ENCODE results near the gene HMCES. TPM values are rescaled to one million over a fixed set of nuclear protein-coding genes. Genes with fewer than 3 reads are reported as not detected.

The HMCES gene
- polyA plus RNA-seq, 1 experiment, result 27.2 TPM

DNA sequence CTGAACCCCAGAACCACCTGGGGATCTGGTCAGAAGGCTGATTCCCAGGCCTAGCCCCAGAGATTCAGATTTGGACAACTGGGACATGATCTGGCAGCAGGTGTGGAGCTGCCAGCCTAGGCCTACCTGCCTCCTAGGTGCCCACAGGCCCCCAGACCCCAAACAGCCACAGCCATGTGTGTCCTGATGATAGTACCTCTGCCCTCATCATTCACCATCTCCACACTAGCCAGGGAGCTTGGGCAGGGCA, 34.7 kb downstream of the HMCES start:
- Histone ChIP-seq H3K27me3 (ENCODE audit: control insufficient read depth, insufficient read depth, low read length) (no peaks in the 10 kb centered on the region), H3K4me3 (ENCODE audit: low read depth, low read length) (no peak overlapping the region), H3K36me3 (ENCODE audit: control insufficient read depth, insufficient read depth, low read length) (no peaks in the 10 kb centered on the region)
- no peak for DNase-seq (ENCODE audit: low read depth)
- ChIA-PET CTCF (interaction anchor here (0.8 to 0.9 kb wide), 2 partner anchors 11 to 15 kb away, joined by 3 to 4 read pairs; no protein-coding TSS in a partner anchor), POLR2A (no interaction called here)
- TF ChIP-seq, protein P1, sequence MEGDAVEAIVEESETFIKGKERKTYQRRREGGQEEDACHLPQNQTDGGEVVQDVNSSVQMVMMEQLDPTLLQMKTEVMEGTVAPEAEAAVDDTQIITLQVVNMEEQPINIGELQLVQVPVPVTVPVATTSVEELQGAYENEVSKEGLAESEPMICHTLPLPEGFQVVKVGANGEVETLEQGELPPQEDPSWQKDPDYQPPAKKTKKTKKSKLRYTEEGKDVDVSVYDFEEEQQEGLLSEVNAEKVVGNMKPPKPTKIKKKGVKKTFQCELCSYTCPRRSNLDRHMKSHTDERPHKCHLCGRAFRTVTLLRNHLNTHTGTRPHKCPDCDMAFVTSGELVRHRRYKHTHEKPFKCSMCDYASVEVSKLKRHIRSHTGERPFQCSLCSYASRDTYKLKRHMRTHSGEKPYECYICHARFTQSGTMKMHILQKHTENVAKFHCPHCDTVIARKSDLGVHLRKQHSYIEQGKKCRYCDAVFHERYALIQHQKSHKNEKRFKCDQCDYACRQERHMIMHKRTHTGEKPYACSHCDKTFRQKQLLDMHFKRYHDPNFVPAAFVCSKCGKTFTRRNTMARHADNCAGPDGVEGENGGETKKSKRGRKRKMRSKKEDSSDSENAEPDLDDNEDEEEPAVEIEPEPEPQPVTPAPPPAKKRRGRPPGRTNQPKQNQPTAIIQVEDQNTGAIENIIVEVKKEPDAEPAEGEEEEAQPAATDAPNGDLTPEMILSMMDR (IDR thresholded peaks at IDR 0.05; ENCODE audit: insufficient read depth, low read depth, low read length), result no peak

DNA sequence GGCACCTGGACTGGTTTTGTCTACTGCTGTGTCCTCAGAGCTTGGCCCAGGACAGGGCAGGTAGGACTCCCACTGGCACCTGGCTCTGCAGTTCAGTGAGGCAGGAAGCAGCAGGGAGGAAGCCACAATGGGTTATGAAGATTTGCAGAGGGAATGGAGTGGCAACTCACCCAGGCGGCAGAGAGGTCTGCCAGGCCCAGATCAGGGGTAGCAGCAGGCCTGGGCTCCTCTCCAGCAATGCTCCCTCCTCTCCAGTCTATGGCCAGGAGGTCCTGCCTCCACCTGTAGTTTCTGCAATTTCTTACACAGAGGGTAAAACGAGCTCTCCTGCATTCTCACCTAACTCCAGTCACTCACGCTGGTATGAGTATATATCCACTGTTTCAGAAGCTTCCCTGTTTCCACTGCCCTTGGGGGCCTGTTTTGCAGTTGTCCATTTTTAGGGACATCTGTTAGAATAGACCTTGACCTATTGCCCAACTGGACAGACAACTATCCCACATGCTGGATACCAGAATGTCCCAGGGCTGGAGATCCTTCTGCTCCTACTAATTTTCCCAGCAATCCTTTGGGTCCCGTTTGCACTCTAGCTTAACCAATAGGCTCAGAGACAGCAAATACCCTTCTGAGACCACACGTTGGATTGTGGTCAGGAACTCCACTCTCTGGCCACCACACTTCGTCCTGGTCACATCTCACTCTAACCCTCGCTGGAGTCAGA, 35.2 kb downstream of the HMCES start:
- ChIA-PET CTCF (interaction anchor here (0.8 to 1.1 kb wide), 2 partner anchors 8 to 10 kb away, joined by 3 read pairs; no protein-coding TSS in a partner anchor), POLR2A (no interaction called here)
- Histone ChIP-seq H3K27me3 (ENCODE audit: control insufficient read depth, insufficient read depth, low read length) (no peaks in the 10 kb centered on the region), H3K4me3 (ENCODE audit: low read depth, low read length) (peak overlapping the region; percentile 71; the same call in 1 of the 2 replicates), H3K36me3 (ENCODE audit: control insufficient read depth, insufficient read depth, low read length) (no peaks in the 10 kb centered on the region)
- TF ChIP-seq, protein P1 (IDR thresholded peaks at IDR 0.05; ENCODE audit: insufficient read depth, low read depth, low read length), result no peak
- DNase-seq (ENCODE audit: low read depth), result no peak

DNA sequence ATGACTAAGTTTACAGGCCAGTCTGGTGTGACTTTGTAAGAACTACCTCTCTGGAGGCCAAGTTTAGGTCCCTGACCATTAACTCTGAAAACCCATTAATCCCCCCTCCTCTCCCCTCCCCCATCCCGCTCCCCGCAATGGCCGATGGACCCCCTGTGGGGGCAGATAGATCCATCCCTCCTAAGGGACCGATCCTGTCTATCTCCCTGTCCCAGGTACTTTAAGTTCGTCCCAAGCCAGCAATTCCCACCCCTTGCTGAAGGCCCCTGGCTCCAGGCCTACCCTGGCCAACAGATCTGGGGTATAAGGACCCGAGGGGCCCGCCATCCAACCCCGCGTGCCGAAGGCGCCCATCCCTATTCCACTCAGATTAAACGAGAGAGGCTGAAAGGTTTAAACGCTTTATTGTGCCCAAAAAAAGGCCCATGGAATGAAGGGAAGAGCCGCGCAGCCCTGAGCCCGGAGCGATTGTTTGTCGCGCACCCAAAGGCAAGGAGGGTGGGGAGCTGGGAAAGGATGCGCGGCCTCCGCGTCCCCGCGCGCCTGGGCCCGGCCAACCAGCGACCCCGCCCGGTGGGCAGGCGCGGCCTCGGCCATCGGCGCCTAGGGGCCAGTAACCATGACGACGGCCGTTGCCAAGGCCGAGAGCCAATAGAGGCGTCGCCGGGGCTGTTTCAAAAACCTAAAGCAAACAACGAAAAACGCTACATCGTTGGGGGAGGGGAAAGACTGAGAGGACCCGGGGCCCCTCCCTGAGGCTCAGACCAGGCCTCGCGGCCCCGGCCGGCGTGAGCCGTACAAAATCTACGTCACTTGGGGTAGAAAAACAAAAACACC, 35.9 kb downstream of the HMCES start:
- Histone ChIP-seq H3K27me3 (ENCODE audit: control insufficient read depth, insufficient read depth, low read length) (no peaks in the 10 kb centered on the region), H3K36me3 (ENCODE audit: control insufficient read depth, insufficient read depth, low read length) (no peaks in the 10 kb centered on the region), H3K4me3 (ENCODE audit: low read depth, low read length) (peak overlapping the region; percentile 71)
- POLR2A ChIA-PET, result no interaction called here
- CTCF ChIA-PET, result interaction anchor here (0.7 to 2.1 kb wide), 3 partner anchors 9 to 1644 kb away, joined by 3 to 8 read pairs (median 3); no protein-coding TSS in a partner anchor
- peak; percentile 42 for DNase-seq (ENCODE audit: low read depth)
- TF ChIP-seq, protein P1 (IDR thresholded peaks at IDR 0.05; ENCODE audit: insufficient read depth, low read depth, low read length), result 0 out of 2 replicates have a peak, but pooled peaks have one; percentile 3

DNA sequence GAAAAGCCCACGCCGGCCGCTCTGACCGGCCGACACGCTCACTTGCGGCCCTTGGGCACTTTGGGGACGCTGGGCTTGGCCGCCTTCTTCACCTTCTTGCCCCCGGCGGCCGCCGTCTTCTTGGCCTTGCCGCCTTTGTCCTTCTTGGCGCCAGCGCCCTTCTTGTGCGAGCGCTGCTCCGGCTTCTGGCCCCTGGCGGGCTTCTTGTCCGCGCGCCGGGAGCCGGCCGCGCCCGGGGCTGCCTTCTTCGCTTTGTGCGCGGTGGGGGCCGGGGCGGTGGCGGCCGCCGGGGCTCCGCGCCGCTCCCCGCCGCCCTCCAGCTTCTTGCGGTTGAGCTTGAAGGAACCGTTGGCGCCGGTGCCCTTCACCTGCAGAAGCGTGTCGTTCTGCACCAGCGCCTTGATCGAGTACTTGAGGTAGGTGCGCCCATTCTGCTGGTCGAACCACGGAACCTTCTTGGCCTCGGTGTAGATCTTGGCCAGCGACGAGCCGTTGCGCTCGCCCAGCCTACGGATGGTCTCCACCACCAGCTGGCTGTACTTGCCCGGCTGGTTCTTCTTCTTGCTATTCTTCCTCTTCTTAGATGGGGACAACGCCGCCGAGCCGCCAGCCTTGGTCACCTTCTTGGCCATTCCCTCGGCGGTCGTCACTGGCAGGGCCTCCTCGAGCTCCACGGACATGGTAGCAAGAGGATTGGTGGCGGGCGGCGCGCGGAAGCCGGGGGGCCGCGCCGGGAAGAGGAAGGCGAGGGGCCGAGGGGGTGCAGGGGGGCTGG, 36.7 kb downstream of the HMCES start:
- ChIA-PET POLR2A (interaction anchor here (1.0 kb wide), 2 partner anchors 9 to 62 kb away, joined by 4 to 12 read pairs; no protein-coding TSS in a partner anchor), CTCF (interaction anchor here (0.6 to 2.9 kb wide), 17 partner anchors 8 to 345 kb away, joined by 3 to 15 read pairs (median 4); no protein-coding TSS in a partner anchor)
- H3K27me3 ChIP-seq (ENCODE audit: control insufficient read depth, insufficient read depth, low read length), result no peaks in the 10 kb centered on the region
- peak overlapping the region; percentile 71 for H3K4me3 ChIP-seq (ENCODE audit: low read depth, low read length)
- TF ChIP-seq, protein P1 (IDR thresholded peaks at IDR 0.05; ENCODE audit: insufficient read depth, low read depth, low read length), result 0 out of 2 replicates have a peak, but pooled peaks have one; percentile 1
- no peaks in the 10 kb centered on the region for H3K36me3 ChIP-seq (ENCODE audit: control insufficient read depth, insufficient read depth, low read length)
- no peak for DNase-seq (ENCODE audit: low read depth)

Data from BJ (cell line).